ENCODE results near the gene DIS3L2.
A peak's percentile ranks its signal among the peaks of the same experiment; 100 is the strongest.

DIS3L2 gene

DNA sequence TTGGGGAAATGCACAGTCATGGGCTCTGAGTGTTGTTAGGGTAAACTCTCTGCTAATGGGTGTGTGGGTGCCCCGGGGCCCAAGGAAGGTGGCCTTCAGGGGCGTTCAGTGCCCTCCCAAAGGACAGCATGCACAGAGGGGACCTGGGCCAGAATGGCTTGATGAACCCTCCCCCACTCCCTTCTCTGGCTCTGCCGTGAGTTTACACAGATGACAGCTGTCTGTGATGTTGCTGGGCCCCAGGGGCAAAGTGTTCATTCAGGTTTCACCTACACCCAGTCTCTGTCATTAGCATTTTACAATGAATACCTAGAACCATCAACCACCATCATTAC, 38.5 kb upstream of the DIS3L2 start:
- no peak for TF ChIP-seq SIN3A (IDR thresholded peaks at IDR 0.05; ENCODE audit: borderline replicate concordance, insufficient read depth, low read length)
- no peak for TF ChIP-seq FOXP2 (optimal IDR thresholded peaks at IDR 0.05; ENCODE audit: borderline replicate concordance, extremely low read depth, extremely low read length, insufficient read depth)
- no peak for TF ChIP-seq TAF1 (IDR thresholded peaks at IDR 0.05; ENCODE audit: borderline replicate concordance, insufficient read depth, low read length)

DNA sequence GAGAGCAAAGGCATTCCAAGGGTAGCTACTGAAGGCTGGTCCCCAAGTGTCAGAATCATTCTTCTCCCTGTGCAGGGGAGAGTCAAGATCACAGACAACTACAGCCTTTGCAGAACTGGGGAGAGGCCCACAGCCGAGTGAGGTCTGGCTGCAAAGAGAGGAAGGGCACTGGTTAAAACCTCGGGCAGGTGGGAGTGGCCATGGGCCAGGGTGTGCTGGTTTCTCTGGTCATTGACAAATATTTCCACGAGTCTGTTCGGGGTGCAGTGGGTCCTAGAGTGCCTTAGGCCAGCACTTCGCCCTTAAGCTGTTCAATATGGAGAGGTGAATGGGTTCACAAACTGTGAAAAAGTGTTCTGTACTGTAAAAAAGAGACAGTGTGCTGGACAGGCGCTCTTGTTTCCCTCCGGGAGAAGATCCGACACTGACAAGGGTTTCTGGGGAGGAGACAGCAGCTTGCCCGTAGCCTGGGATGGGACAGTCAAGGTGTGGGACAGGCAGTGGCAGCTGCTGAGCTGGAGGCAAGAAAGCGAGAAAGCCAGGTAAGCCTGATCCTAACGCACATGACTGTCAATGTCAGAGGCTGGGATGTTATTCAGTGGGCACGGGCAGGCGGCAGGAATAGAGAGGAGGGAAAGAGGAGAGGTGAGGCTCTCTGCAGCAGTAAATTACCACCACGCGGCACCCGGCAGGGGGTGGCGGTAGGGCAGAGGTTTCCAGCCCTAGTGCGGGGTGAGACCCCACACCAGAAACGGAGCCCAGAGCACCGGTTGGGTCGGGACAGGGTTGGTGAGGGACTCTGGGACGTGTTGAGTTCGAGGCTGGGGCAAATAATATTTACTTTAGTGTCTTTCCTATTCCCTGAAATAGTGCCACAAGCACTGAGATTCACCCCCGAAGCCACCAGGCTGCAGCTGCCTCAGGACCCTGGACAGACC, 37.3 kb upstream of the DIS3L2 start:
- TF ChIP-seq SIN3A (IDR thresholded peaks at IDR 0.05; ENCODE audit: borderline replicate concordance, insufficient read depth, low read length) (no peak), POLR2AphosphoS5 (IDR thresholded peaks at IDR 0.05; ENCODE audit: low read depth, low read length) (no peak), TAF1 (IDR thresholded peaks at IDR 0.05; ENCODE audit: borderline replicate concordance, insufficient read depth, low read length) (no peak), FOXP2 (optimal IDR thresholded peaks at IDR 0.05; ENCODE audit: borderline replicate concordance, extremely low read depth, extremely low read length, insufficient read depth) (no peak)
- TF ChIP-seq, protein P1, sequence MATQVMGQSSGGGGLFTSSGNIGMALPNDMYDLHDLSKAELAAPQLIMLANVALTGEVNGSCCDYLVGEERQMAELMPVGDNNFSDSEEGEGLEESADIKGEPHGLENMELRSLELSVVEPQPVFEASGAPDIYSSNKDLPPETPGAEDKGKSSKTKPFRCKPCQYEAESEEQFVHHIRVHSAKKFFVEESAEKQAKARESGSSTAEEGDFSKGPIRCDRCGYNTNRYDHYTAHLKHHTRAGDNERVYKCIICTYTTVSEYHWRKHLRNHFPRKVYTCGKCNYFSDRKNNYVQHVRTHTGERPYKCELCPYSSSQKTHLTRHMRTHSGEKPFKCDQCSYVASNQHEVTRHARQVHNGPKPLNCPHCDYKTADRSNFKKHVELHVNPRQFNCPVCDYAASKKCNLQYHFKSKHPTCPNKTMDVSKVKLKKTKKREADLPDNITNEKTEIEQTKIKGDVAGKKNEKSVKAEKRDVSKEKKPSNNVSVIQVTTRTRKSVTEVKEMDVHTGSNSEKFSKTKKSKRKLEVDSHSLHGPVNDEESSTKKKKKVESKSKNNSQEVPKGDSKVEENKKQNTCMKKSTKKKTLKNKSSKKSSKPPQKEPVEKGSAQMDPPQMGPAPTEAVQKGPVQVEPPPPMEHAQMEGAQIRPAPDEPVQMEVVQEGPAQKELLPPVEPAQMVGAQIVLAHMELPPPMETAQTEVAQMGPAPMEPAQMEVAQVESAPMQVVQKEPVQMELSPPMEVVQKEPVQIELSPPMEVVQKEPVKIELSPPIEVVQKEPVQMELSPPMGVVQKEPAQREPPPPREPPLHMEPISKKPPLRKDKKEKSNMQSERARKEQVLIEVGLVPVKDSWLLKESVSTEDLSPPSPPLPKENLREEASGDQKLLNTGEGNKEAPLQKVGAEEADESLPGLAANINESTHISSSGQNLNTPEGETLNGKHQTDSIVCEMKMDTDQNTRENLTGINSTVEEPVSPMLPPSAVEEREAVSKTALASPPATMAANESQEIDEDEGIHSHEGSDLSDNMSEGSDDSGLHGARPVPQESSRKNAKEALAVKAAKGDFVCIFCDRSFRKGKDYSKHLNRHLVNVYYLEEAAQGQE (IDR thresholded peaks at IDR 0.05; ENCODE audit: insufficient read depth in 1 of 2, low read depth in 2 of 2, low read length in 2 of 2) = no peak

GRCh38 chr2:231924889-231925275, 36.6 kb upstream of the DIS3L2 start:
- TF ChIP-seq SIN3A (IDR thresholded peaks at IDR 0.05; ENCODE audit: borderline replicate concordance, insufficient read depth, low read length) (no peak), FOXP2 (optimal IDR thresholded peaks at IDR 0.05; ENCODE audit: borderline replicate concordance, extremely low read depth, extremely low read length, insufficient read depth) (no peak), POLR2AphosphoS5 (IDR thresholded peaks at IDR 0.05; ENCODE audit: low read depth, low read length) (no peak), TAF1 (IDR thresholded peaks at IDR 0.05; ENCODE audit: borderline replicate concordance, insufficient read depth, low read length) (no peak)
- TF ChIP-seq, protein P1 (IDR thresholded peaks at IDR 0.05; ENCODE audit: insufficient read depth in 1 of 2, low read depth in 2 of 2, low read length in 2 of 2) = no peak

- TF ChIP-seq TAF1 (IDR thresholded peaks at IDR 0.05; ENCODE audit: borderline replicate concordance, insufficient read depth, low read length) = no peak
- TF ChIP-seq POLR2AphosphoS5 (IDR thresholded peaks at IDR 0.05; ENCODE audit: low read depth, low read length) = no peak
- peak; percentile 19 for TF ChIP-seq FOXP2 (optimal IDR thresholded peaks at IDR 0.05; ENCODE audit: borderline replicate concordance, extremely low read depth, extremely low read length, insufficient read depth)
- TF ChIP-seq, protein P1 (IDR thresholded peaks at IDR 0.05; ENCODE audit: insufficient read depth in 1 of 2, low read depth in 2 of 2, low read length in 2 of 2) = no peak
- TF ChIP-seq SIN3A (IDR thresholded peaks at IDR 0.05; ENCODE audit: borderline replicate concordance, insufficient read depth, low read length) = no peak
These were observed 36.0 kb upstream of the DIS3L2 start for GRCh38 chr2:231925303-231926179.

DNA sequence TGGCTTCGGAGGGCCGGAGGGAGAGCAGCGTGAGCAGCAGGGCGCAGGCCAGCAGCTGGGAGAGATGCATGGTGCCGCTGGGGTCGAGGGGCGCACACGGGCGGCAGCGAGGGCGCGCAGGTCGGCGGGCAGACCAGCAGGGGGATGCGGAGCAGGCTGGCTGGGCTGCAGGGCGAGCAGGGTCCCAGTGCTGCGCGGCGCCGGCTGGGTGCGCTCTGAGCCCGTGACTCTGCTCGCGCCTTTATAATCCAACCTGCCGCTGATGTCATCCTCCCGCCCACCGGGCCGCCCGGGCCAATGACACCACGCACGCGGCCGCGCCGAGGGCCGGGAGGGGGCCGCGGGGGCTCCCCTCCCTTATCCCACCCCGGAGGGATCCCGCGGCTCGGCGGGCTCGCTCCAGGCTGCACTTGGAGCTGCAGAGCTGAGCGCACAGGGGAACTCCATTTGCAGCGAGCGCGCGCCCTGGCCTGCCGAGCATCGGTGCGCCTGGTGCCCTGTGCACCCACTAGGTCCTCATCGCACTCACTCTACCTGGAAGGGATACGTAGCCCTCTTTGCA, 35.3 kb upstream of the DIS3L2 start, which contains the start of gene NPPC:
Gene NPPC (minus strand): TSS at position 217 of the 562 bp plus-strand sequence. CDS start 147 bp downstream, at position 70.
- TF ChIP-seq, protein P1 (IDR thresholded peaks at IDR 0.05; ENCODE audit: insufficient read depth in 1 of 2, low read depth in 2 of 2, low read length in 2 of 2) = no peak
- TF ChIP-seq FOXP2 (optimal IDR thresholded peaks at IDR 0.05; ENCODE audit: borderline replicate concordance, extremely low read depth, extremely low read length, insufficient read depth) = peak; percentile 20

All from PFSK-1 (cell line).